ENCODE data around the gene MYZAP. TPM values are rescaled to one million over a fixed set of nuclear protein-coding genes. Genes with fewer than 3 reads are reported as not detected.
A peak's percentile ranks its signal among the peaks of the same experiment; 100 is the strongest.

MYZAP gene
- total and polyA plus RNA-seq, 2 experiments from 2014 or later, result 1.0 to 1.5 TPM

DNA sequence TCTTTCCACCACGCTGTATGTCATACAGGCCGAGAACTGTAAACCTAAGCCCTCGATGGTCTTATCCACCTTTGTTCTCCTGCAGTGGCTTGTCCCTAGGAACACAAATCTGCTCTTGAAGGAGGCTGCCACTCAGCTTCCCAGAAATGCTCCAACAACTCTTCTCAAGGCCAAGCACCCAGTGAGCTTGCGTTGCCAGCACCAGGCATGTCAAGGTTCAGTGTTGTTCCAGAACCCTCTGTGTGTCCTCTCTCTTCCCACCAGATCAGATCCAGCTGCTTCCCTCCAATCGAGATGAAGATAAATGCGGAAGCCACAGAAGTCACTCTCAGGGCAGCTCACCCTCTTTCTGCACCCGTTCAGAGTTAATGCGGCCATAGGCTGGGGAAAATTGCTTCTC, 11.3 kb upstream of the MYZAP start (continued):
- TF ChIP-seq, protein P1, sequence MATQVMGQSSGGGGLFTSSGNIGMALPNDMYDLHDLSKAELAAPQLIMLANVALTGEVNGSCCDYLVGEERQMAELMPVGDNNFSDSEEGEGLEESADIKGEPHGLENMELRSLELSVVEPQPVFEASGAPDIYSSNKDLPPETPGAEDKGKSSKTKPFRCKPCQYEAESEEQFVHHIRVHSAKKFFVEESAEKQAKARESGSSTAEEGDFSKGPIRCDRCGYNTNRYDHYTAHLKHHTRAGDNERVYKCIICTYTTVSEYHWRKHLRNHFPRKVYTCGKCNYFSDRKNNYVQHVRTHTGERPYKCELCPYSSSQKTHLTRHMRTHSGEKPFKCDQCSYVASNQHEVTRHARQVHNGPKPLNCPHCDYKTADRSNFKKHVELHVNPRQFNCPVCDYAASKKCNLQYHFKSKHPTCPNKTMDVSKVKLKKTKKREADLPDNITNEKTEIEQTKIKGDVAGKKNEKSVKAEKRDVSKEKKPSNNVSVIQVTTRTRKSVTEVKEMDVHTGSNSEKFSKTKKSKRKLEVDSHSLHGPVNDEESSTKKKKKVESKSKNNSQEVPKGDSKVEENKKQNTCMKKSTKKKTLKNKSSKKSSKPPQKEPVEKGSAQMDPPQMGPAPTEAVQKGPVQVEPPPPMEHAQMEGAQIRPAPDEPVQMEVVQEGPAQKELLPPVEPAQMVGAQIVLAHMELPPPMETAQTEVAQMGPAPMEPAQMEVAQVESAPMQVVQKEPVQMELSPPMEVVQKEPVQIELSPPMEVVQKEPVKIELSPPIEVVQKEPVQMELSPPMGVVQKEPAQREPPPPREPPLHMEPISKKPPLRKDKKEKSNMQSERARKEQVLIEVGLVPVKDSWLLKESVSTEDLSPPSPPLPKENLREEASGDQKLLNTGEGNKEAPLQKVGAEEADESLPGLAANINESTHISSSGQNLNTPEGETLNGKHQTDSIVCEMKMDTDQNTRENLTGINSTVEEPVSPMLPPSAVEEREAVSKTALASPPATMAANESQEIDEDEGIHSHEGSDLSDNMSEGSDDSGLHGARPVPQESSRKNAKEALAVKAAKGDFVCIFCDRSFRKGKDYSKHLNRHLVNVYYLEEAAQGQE (IDR thresholded peaks at IDR 0.05; ENCODE audit: unreplicated experiment), result no peak
- TF ChIP-seq JUNB (IDR thresholded peaks at IDR 0.05; ENCODE audit: unreplicated experiment), result no peak
- no peak for TF ChIP-seq ZNF331 (CRISPR knock-in tag; IDR thresholded peaks at IDR 0.05; ENCODE audit: low read depth)
- TF ChIP-seq, protein P2, sequence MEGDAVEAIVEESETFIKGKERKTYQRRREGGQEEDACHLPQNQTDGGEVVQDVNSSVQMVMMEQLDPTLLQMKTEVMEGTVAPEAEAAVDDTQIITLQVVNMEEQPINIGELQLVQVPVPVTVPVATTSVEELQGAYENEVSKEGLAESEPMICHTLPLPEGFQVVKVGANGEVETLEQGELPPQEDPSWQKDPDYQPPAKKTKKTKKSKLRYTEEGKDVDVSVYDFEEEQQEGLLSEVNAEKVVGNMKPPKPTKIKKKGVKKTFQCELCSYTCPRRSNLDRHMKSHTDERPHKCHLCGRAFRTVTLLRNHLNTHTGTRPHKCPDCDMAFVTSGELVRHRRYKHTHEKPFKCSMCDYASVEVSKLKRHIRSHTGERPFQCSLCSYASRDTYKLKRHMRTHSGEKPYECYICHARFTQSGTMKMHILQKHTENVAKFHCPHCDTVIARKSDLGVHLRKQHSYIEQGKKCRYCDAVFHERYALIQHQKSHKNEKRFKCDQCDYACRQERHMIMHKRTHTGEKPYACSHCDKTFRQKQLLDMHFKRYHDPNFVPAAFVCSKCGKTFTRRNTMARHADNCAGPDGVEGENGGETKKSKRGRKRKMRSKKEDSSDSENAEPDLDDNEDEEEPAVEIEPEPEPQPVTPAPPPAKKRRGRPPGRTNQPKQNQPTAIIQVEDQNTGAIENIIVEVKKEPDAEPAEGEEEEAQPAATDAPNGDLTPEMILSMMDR (conservative IDR thresholded peaks at IDR 0.05; ENCODE audit: low read depth in 2 of 2), result no peak
- TF ChIP-seq EZH2phosphoT487 (IDR thresholded peaks at IDR 0.05; ENCODE audit: unreplicated experiment), result no peak
- no peak for TF ChIP-seq POLR2AphosphoS5 (IDR thresholded peaks at IDR 0.05; ENCODE audit: low read depth)

DNA sequence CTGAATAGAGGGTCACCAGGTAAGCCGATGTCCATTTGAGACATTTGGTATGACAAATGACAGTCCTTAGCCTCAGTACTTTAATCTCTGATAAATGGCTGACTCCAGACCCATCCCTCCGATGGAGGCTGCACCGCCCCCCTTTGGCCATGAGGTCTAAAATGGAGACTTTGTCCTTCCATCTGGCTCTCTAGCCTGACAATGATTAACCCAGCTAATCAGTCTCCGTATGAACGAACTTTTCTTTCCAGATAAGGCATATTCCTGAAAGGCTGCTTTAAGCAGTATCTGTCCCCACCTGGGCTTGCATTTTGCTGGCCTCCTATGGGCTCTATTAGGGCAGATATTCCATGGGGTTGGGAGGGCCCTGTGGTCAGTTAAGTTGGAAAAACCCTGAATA, 10.8 kb upstream of the MYZAP start:
- no peaks in the 10 kb centered on the region for H4K20me1 ChIP-seq (replicated peaks; ENCODE audit: insufficient read depth)
- H3K27me3 ChIP-seq (ENCODE audit: insufficient read depth), result no peaks in the 10 kb centered on the region
- no peaks in the 10 kb centered on the region for H3K79me2 ChIP-seq (replicated peaks; ENCODE audit: insufficient read depth)
- H2AFZ ChIP-seq, result peak overlapping the region; percentile 47
- Mint-ChIP-seq H3K9me3 (peaks cover 7% of the 10 kb centered on the region; the same call in 1 of the 3 replicates), H3K27ac (no peak overlapping the region), H3K4me1 (no peaks in the 10 kb centered on the region), H3K4me3 (no peak overlapping the region), H3K27me3 (ENCODE audit: insufficient read depth, low read depth, poor library complexity) (peaks cover 3% of the 10 kb centered on the region), H3K36me3 (ENCODE audit: low read depth) (no peaks in the 10 kb centered on the region)
- DNase-seq (ENCODE audit: low spot score) (peak; percentile 32), ATAC-seq (peak; percentile 45; the same call in 2 of the 3 replicates)
- no peaks in the 10 kb centered on the region for H3K36me3 ChIP-seq (ENCODE audit: insufficient read depth)
- H3K4me3 ChIP-seq, result no peak overlapping the region
- H3K4me1 ChIP-seq (ENCODE audit: insufficient read depth), result no peaks in the 10 kb centered on the region
- no peaks in the 10 kb centered on the region for H3F3A ChIP-seq (replicated peaks; ENCODE audit: low read depth)
- TF ChIP-seq JUNB (IDR thresholded peaks at IDR 0.05; ENCODE audit: unreplicated experiment), result no peak
- TF ChIP-seq, protein P3, sequence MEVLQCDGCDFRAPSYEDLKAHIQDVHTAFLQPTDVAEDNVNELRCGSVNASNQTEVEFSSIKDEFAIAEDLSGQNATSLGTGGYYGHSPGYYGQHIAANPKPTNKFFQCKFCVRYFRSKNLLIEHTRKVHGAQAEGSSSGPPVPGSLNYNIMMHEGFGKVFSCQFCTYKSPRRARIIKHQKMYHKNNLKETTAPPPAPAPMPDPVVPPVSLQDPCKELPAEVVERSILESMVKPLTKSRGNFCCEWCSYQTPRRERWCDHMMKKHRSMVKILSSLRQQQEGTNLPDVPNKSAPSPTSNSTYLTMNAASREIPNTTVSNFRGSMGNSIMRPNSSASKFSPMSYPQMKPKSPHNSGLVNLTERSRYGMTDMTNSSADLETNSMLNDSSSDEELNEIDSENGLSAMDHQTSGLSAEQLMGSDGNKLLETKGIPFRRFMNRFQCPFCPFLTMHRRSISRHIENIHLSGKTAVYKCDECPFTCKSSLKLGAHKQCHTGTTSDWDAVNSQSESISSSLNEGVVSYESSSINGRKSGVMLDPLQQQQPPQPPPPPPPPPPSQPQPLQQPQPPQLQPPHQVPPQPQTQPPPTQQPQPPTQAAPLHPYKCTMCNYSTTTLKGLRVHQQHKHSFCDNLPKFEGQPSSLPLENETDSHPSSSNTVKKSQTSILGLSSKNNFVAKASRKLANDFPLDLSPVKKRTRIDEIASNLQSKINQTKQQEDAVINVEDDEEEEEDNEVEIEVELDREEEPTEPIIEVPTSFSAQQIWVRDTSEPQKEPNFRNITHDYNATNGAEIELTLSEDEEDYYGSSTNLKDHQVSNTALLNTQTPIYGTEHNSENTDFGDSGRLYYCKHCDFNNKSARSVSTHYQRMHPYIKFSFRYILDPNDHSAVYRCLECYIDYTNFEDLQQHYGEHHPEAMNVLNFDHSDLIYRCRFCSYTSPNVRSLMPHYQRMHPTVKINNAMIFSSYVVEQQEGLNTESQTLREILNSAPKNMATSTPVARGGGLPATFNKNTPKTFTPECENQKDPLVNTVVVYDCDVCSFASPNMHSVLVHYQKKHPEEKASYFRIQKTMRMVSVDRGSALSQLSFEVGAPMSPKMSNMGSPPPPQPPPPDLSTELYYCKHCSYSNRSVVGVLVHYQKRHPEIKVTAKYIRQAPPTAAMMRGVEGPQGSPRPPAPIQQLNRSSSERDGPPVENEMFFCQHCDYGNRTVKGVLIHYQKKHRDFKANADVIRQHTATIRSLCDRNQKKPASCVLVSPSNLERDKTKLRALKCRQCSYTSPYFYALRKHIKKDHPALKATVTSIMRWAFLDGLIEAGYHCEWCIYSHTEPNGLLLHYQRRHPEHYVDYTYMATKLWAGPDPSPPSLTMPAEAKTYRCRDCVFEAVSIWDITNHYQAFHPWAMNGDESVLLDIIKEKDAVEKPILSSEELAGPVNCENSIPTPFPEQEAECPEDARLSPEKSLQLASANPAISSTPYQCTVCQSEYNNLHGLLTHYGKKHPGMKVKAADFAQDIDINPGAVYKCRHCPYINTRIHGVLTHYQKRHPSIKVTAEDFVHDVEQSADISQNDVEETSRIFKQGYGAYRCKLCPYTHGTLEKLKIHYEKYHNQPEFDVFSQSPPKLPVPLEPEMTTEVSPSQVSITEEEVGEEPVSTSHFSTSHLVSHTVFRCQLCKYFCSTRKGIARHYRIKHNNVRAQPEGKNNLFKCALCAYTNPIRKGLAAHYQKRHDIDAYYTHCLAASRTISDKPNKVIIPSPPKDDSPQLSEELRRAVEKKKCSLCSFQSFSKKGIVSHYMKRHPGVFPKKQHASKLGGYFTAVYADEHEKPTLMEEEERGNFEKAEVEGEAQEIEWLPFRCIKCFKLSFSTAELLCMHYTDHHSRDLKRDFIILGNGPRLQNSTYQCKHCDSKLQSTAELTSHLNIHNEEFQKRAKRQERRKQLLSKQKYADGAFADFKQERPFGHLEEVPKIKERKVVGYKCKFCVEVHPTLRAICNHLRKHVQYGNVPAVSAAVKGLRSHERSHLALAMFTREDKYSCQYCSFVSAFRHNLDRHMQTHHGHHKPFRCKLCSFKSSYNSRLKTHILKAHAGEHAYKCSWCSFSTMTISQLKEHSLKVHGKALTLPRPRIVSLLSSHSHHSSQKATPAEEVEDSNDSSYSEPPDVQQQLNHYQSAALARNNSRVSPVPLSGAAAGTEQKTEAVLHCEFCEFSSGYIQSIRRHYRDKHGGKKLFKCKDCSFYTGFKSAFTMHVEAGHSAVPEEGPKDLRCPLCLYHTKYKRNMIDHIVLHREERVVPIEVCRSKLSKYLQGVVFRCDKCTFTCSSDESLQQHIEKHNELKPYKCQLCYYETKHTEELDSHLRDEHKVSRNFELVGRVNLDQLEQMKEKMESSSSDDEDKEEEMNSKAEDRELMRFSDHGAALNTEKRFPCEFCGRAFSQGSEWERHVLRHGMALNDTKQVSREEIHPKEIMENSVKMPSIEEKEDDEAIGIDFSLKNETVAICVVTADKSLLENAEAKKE (CRISPR knock-in tag; IDR thresholded peaks at IDR 0.05), result no peak
- TF ChIP-seq, protein P2 (conservative IDR thresholded peaks at IDR 0.05; ENCODE audit: low read depth in 2 of 2), result peak; percentile 36 to 51; a peak in 3 of 4 replicates
- H3K4me2 ChIP-seq, result no peak overlapping the region
- H3K27ac ChIP-seq (ENCODE audit: low read depth), result no peak overlapping the region
- 0 out of 2 replicates have a peak, but pooled peaks cover 4% of the 10 kb centered on the region for H3K9me2 ChIP-seq (ENCODE audit: insufficient read depth)
